HepG2 (cell line): ENCODE results near the gene SYCP2L. TPM values are rescaled to one million over a fixed set of nuclear protein-coding genes. Genes with fewer than 3 reads are reported as not detected.

Experiments
- CREB1 ChIP-seq, 2 experiments: fragments of 450-650 bp in 1 of 2; IDR thresholded peaks; 2 replicates each; pipeline ENCODE4 v1.6.1; 2016 to 2017; ENCODE audit warnings: control low read depth in 1 of 2, mild to moderate bottlenecking in 1 of 2, missing compliant biosample characterization in 1 of 2, missing genetic modification characterization in 1 of 2
- CREBL2 ChIP-seq: sonication (generic); formaldehyde crosslinking; IDR thresholded peaks from 2 replicates; pipeline ENCODE4 v1.8.1; 2023; ENCODE audit warnings: missing genetic modification reagents, mild to moderate bottlenecking, borderline replicate concordance
- KLF13 ChIP-seq: sonication (generic); formaldehyde crosslinking; IDR thresholded peaks from 2 replicates; pipeline ENCODE4 v1.4.0; 2020; ENCODE audit warnings: mild to moderate bottlenecking, missing genetic modification reagents
- SPEN ChIP-seq: sonication (generic); formaldehyde crosslinking; IDR thresholded peaks from 2 replicates; pipeline ENCODE4 v1.5.1; 2020; ENCODE audit warnings: low read depth, mild to moderate bottlenecking, missing genetic modification reagents
- ZBTB34 ChIP-seq: sonication (generic); formaldehyde crosslinking; IDR thresholded peaks from 2 replicates; pipeline ENCODE4 v1.8.0; 2022; ENCODE audit warnings: mild to moderate bottlenecking, missing genetic modification reagents
- ZFP1 ChIP-seq: IDR thresholded peaks from 2 replicates; pipeline ENCODE4 v1.6.1; 2016
- ZFP90 ChIP-seq: sonication (generic); formaldehyde crosslinking; IDR thresholded peaks from 2 replicates; pipeline ENCODE4 v1.8.0; 2022; ENCODE audit warnings: missing genetic modification reagents, mild to moderate bottlenecking, inconsistent platforms, borderline replicate concordance
- ZNF441 ChIP-seq: sonication (generic); formaldehyde crosslinking; IDR thresholded peaks from 2 replicates; pipeline ENCODE4 v1.7.0; 2021; ENCODE audit warnings: missing genetic modification reagents, borderline replicate concordance
- polyA plus RNA-seq, 8 experiments: library from polyadenylated mRNA; depleted of rRNA in 3 of 8; stranded (reverse) in 7 of 8; unstranded in 1 of 8; fragments of >200 nt; fragmentation: Illumina TruSeq in 4 of 8; extraction: Trizol in 4 of 8; gene quantifications; 2 replicates each; pipeline versions ENCODE4 v1.2.1 to v1.2.3, GENCODE V29; 2011 to 2016; ENCODE audit warnings: low read depth in 4 of 8, missing spikeins in 1 of 8, mixed read lengths in 1 of 8; ENCODE audit not compliant: insufficient read depth in 1 of 8
- total RNA-seq, 5 experiments: library from RNA; depleted of rRNA; stranded (reverse); fragments of >200 nt; fragmentation: Illumina TruSeq; extraction: Trizol; gene quantifications; 2 replicates each; pipeline ENCODE4 v1.2.3, GENCODE V29; 2016; ENCODE audit warnings: low read depth in 1 of 5
- TF ChIP-seq, protein P1 (sequence below): sonication (generic); formaldehyde crosslinking; IDR thresholded peaks from 2 replicates; pipeline ENCODE4 v1.5.1; 2020; ENCODE audit warnings: mild to moderate bottlenecking, missing genetic modification reagents
- TF ChIP-seq, protein P2 (sequence below): sonication (generic); formaldehyde crosslinking; IDR thresholded peaks from 2 replicates; pipeline ENCODE4 v1.8.1; 2022; ENCODE audit warnings: low read depth, mild to moderate bottlenecking, missing genetic modification reagents

Gene SYCP2L
- total and polyA plus RNA-seq, 2 of the 13 experiments (the other 11 are each of a cell fraction or from before 2014, with no cell fraction given), result 0.22 to 0.54 TPM

DNA sequence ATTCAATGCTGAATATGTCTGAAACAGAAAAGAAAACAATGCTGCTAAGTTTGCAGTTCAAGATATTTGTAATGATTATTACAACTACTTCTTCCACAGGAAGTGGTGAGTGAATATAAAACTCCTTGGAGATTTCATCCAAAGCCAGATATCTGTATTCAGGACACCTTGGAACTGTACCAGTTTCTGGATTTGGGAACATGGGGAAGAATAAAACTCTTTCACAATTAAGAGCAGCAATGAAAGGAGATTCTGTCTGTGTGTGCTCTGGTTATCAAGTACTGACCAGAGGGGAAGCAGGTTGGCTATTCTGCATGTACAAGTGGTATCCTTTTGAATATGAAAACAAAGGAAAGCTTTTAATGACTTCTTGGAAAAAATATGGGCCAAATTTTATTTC, 136.2 kb downstream of the SYCP2L start (continued):
- TF ChIP-seq, protein P1, sequence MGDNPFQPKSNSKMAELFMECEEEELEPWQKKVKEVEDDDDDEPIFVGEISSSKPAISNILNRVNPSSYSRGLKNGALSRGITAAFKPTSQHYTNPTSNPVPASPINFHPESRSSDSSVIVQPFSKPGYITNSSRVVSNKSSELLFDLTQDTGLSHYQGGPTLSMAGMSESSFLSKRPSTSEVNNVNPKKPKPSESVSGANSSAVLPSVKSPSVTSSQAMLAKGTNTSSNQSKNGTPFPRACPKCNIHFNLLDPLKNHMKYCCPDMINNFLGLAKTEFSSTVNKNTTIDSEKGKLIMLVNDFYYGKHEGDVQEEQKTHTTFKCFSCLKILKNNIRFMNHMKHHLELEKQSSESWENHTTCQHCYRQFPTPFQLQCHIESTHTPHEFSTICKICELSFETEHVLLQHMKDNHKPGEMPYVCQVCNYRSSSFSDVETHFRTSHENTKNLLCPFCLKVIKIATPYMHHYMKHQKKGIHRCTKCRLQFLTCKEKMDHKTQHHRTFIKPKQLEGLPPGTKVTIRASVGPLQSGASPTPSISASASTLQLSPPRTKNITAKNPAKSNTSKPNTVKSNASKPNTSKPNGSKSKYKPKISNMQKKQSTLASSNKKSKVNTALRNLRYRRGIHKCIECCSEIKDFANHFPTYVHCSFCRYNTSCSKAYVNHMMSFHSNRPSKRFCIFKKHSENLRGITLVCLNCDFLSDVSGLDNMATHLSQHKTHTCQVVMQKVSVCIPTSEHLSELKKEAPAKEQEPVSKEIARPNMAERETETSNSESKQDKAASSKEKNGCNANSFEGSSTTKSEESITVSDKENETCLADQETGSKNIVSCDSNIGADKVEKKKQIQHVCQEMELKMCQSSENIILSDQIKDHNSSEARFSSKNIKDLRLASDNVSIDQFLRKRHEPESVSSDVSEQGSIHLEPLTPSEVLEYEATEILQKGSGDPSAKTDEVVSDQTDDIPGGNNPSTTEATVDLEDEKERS, result no peak
- TF ChIP-seq CREB1 (IDR thresholded peaks at IDR 0.05) (no peak), CREB1 (CRISPR knock-in tag; IDR thresholded peaks at IDR 0.05) (no peak), ZNF441 (CRISPR knock-in tag) (no peak), SPEN (CRISPR knock-in tag) (no peak), CREBL2 (CRISPR knock-in tag) (no peak), KLF13 (CRISPR knock-in tag) (no peak), ZFP1 (CRISPR knock-in tag) (no peak), ZFP90 (CRISPR knock-in tag) (no peak), ZBTB34 (CRISPR knock-in tag) (no peak)
- TF ChIP-seq, protein P2, sequence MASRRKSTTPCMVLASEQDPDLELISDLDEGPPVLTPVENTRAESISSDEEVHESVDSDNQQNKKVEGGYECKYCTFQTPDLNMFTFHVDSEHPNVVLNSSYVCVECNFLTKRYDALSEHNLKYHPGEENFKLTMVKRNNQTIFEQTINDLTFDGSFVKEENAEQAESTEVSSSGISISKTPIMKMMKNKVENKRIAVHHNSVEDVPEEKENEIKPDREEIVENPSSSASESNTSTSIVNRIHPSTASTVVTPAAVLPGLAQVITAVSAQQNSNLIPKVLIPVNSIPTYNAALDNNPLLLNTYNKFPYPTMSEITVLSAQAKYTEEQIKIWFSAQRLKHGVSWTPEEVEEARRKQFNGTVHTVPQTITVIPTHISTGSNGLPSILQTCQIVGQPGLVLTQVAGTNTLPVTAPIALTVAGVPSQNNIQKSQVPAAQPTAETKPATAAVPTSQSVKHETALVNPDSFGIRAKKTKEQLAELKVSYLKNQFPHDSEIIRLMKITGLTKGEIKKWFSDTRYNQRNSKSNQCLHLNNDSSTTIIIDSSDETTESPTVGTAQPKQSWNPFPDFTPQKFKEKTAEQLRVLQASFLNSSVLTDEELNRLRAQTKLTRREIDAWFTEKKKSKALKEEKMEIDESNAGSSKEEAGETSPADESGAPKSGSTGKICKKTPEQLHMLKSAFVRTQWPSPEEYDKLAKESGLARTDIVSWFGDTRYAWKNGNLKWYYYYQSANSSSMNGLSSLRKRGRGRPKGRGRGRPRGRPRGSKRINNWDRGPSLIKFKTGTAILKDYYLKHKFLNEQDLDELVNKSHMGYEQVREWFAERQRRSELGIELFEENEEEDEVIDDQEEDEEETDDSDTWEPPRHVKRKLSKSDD, result no peak

Other genes starting within 250 kb of the SYCP2L start
- gene C6orf52, start 192.4 kb upstream of the SYCP2L start, total RNA-seq (2016; rRNA removed; fragmentation: Illumina TruSeq; extraction: Trizol), result 0.53 and 0.66 TPM in 2 replicates
- 0.50 TPM in 1 of 2 replicates, not detected in the other for gene C6orf52, start 192.4 kb upstream of the SYCP2L start, polyA plus RNA-seq (2011; rRNA removed)
- 66.2 and 106 TPM in 2 replicates for gene PAK1IP1, start 192.1 kb upstream of the SYCP2L start, total RNA-seq (2016; rRNA removed; fragmentation: Illumina TruSeq; extraction: Trizol)
- 17.0 and 23.4 TPM in 2 replicates for gene PAK1IP1, start 192.1 kb upstream of the SYCP2L start, polyA plus RNA-seq (2011; rRNA removed)
- 163 and 184 TPM in 2 replicates for gene TMEM14C, start 164.0 kb upstream of the SYCP2L start, total RNA-seq (2016; rRNA removed; fragmentation: Illumina TruSeq; extraction: Trizol)
- gene TMEM14C, start 164.0 kb upstream of the SYCP2L start, polyA plus RNA-seq (2011; rRNA removed), result 157 and 184 TPM in 2 replicates
- gene TMEM14B, start 139.2 kb upstream of the SYCP2L start, total RNA-seq (2016; rRNA removed; fragmentation: Illumina TruSeq; extraction: Trizol), result 191 and 200 TPM in 2 replicates
- 86.9 and 133 TPM in 2 replicates for gene TMEM14B, start 139.2 kb upstream of the SYCP2L start, polyA plus RNA-seq (2011; rRNA removed)
- gene MAK, start 48.5 kb upstream of the SYCP2L start, total RNA-seq (2016; rRNA removed; fragmentation: Illumina TruSeq; extraction: Trizol), result 0.04 and 0.17 TPM in 2 replicates
- 0.01 TPM in 1 of 2 replicates, not detected in the other for gene MAK, start 48.5 kb upstream of the SYCP2L start, polyA plus RNA-seq (2011; rRNA removed)
- not detected in 2 replicates for gene GCM2, start 5.0 kb upstream of the SYCP2L start, total RNA-seq (2016; rRNA removed; fragmentation: Illumina TruSeq; extraction: Trizol)
- gene GCM2, start 5.0 kb upstream of the SYCP2L start, polyA plus RNA-seq (2011; rRNA removed), result not detected in 2 replicates
- gene ELOVL2, start 157.3 kb downstream of the SYCP2L start, total RNA-seq (2016; rRNA removed; fragmentation: Illumina TruSeq; extraction: Trizol), result 60.1 and 65.4 TPM in 2 replicates
- 32.1 and 43.6 TPM in 2 replicates for gene ELOVL2, start 157.3 kb downstream of the SYCP2L start, polyA plus RNA-seq (2011; rRNA removed)
- 9.5 and 10.2 TPM in 2 replicates for gene SMIM13, start 206.8 kb downstream of the SYCP2L start, total RNA-seq (2016; rRNA removed; fragmentation: Illumina TruSeq; extraction: Trizol)
- gene SMIM13, start 206.8 kb downstream of the SYCP2L start, polyA plus RNA-seq (2011; rRNA removed), result 2.5 and 2.7 TPM in 2 replicates
- gene ERVFRD-1, start 224.7 kb downstream of the SYCP2L start, total RNA-seq (2016; rRNA removed; fragmentation: Illumina TruSeq; extraction: Trizol), result not detected in 2 replicates
- not detected in 2 replicates for gene ERVFRD-1, start 224.7 kb downstream of the SYCP2L start, polyA plus RNA-seq (2011; rRNA removed)